ENCODE data around the gene ZNF670.

ZNF670 gene

DNA sequence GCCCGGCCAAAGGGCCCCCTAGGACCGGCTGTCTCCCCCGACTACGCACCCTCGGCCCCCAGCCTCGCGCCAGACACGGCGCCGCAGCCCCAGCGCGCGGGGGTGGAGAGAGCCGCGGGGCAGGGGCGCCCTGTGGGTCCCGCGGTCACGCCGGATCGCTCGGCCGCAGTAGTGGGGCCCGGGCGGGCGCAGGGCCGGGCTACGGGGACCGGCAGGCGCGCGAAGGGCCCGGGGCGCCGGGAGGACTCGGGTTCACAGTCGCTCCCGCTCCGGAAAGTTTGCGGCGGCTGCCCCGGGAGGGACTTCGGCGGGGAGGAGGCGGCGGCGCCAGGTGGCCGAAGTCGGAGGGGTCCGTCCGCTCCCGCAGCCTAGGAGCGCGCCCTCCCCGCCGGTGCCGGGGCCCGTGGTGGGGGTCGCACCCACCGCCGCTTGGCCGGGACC lies 32.7 kb upstream of the ZNF670 start:
- H3K4me3 ChIP-seq (ENCODE audit: low read depth, low read length) = no peak overlapping the region
- TF ChIP-seq, protein P1, sequence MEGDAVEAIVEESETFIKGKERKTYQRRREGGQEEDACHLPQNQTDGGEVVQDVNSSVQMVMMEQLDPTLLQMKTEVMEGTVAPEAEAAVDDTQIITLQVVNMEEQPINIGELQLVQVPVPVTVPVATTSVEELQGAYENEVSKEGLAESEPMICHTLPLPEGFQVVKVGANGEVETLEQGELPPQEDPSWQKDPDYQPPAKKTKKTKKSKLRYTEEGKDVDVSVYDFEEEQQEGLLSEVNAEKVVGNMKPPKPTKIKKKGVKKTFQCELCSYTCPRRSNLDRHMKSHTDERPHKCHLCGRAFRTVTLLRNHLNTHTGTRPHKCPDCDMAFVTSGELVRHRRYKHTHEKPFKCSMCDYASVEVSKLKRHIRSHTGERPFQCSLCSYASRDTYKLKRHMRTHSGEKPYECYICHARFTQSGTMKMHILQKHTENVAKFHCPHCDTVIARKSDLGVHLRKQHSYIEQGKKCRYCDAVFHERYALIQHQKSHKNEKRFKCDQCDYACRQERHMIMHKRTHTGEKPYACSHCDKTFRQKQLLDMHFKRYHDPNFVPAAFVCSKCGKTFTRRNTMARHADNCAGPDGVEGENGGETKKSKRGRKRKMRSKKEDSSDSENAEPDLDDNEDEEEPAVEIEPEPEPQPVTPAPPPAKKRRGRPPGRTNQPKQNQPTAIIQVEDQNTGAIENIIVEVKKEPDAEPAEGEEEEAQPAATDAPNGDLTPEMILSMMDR (IDR thresholded peaks at IDR 0.05; ENCODE audit: borderline replicate concordance, insufficient read depth, low read depth, low read length) = no peak

DNA sequence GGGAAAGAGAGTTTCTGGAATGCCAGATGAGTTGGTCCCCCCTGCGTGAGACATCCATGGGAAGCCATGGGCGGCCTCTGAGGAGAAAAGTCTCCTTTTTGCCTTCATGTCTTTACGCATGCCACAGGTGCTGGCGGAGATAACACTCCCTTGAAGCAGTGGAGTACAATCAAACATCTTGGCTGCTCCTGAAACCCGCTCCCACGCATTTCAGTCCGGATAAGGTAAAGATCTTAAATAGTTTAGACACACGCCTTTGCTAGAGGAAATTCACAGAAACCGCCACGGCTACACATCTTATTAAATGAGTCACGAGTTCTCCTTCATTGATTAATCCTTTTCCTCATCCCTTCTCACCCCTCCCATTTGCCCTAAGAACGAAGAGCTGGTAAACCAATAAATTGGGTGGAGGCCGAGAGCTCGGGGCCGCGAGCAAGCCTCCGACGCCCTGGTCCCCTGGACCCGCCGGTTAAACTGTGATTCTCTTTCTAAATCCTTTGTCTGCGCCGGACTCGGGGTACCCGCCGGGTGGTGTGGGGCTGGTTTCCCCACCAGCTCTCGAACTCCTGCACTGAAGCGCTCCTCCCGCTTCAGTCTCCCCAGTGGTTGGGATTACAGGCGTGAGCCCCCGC lies 32.1 kb upstream of the ZNF670 start:
- TF ChIP-seq, protein P1 (IDR thresholded peaks at IDR 0.05; ENCODE audit: borderline replicate concordance, insufficient read depth, low read depth, low read length) = no peak
- no peak overlapping the region for H3K4me3 ChIP-seq (ENCODE audit: low read depth, low read length)

DNA sequence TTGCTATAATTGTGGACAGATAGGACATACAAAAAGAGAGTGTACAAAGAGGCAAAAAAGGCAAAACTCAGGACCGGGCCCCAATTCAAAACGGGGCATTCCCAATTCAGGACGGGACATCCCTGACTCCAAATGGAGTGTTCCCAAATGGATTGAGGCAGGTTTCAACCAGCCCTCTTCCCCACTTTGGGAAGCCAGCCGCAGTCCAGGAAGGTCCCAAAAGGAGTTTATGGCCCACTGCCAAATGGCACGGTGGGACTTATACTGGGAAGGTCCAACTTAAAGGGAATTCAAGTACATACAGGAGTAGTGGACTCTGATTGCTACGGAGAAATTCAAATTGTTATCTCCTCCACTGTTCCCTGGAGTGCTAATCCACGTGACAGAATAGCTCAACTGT lies 29.1 kb upstream of the ZNF670 start:
- TF ChIP-seq, protein P1 (IDR thresholded peaks at IDR 0.05; ENCODE audit: borderline replicate concordance, insufficient read depth, low read depth, low read length) = no peak
- no peak overlapping the region for H3K4me3 ChIP-seq (ENCODE audit: low read depth, low read length)

DNA sequence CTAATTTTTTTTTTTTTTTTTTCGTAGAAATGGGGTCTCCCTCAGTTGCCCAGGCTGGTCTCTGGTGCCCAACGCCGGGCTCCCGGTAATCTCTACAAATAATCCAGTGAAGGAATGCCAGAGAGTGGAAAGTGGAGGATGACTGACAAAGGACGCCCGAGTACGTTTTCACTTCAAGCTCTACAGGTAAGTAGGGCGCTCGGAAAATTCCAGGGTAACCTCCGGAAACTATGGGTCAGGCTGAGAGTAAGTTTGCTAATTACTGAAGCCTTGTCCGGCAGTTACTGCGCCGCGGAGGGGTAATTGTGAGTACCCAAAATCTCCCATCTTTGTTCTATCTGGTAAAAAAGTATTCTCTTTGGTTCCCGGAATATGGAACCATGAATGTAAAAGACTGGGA lies 27.4 kb upstream of the ZNF670 start:
- H3K4me3 ChIP-seq (ENCODE audit: low read depth, low read length) = no peak overlapping the region
- TF ChIP-seq, protein P1 (IDR thresholded peaks at IDR 0.05; ENCODE audit: borderline replicate concordance, insufficient read depth, low read depth, low read length) = no peak

DNA sequence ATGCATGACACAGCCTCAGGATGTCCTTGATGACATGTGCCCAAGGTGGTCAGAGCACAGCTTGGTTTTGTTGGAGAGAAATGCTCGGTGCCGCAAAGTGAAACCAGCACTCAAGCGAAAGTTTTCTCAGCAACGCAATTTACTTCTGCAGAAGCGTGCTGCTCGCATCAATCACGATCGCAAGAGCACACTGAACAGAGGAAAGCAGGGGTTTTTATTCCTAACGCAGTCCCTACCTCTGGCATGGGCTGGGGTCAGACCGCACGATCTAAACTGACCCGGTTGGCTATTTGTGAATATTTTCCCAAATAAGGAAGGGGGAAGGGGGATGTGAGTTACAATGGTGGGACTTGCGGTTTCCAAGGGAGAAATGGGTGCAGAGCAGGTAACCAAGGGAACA lies 26.4 kb upstream of the ZNF670 start:
- no peak overlapping the region for H3K4me3 ChIP-seq (ENCODE audit: low read depth, low read length)
- TF ChIP-seq, protein P1 (IDR thresholded peaks at IDR 0.05; ENCODE audit: borderline replicate concordance, insufficient read depth, low read depth, low read length) = no peak

DNA sequence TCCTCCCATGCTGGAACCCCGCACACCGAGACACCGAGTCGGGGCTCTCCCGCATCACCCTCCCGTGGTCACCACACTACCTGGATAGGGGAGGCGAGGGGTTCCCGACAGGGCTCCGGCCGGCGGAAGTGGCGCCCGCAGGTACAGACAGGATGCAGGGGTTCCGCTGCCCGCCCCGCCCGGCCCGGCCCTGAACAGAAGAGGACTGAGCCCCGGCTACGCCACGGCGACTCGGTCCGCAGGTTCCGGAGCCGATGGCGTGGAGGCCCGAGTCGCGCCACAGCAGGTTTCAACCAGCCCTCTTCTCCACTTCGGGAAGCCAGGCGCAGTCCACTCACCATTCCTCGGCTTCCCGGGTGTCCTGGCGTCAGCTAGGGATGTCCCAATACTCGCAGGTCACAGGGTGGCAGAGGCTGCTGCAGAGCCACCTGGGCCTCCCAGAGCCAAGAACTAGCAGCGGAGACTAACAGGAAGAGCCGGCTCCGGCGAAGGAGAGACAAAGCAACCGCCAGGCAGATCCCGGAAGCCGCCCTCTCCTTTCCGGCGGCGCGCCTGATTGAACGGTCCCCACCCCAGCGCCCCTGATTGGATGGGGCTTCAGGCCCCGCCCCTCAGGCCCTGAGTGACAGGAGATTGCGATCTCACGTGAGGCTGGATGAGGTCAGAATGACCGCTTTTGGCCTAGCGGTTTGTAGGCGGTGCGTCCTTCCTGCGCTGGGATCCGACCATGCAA lies 25.4 kb upstream of the ZNF670 start, which contains the start of gene ZNF669:
Gene ZNF669, minus strand, starts transcription at position 498 of the 733 bp plus-strand sequence. Its CDS starts 157 bp downstream, at position 341.
- H3K4me3 ChIP-seq (ENCODE audit: low read depth, low read length) = peak within 1 kb of the TSS; percentile 97
- TF ChIP-seq, protein P1 (IDR thresholded peaks at IDR 0.05; ENCODE audit: borderline replicate concordance, insufficient read depth, low read depth, low read length) = no peak

DNA sequence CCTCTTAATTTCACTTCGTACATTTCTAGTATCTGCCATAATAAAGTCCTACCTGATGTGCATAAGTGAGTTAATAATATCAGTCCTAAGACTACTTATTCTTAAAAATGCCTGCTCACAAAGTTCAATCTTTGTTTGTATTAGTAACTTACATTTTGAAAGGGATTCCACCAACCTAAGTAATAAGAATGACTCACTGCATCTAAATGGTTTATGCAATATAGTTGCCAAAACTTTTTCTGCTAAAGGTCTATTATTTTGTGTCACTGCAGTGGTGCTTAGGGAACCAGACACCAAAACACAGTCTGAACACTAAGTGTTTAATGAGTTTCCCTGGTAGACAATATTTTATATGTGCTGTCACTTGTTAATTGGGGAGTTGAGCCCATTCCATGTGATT lies 23.8 kb upstream of the ZNF670 start:
- no peak overlapping the region for H3K4me3 ChIP-seq (ENCODE audit: low read depth, low read length)
- TF ChIP-seq, protein P1 (IDR thresholded peaks at IDR 0.05; ENCODE audit: borderline replicate concordance, insufficient read depth, low read depth, low read length) = no peak
